Caki2 (cell line): ENCODE measurements around the gene CAMK4. TPM values are rescaled to one million over a fixed set of nuclear protein-coding genes. Genes with fewer than 3 reads are reported as not detected.

ENCODE experiments used
- DNase-seq: peaks from one replicate; pipeline ENCODE4 v3.0.0-alpha.2; 2015; ENCODE audit warnings: low read depth
- in situ Hi-C: cut with HindIII; loops from 2 replicates; pipeline ENCODE4 v1.10.0; 2016; ENCODE audit warnings: low sequenced_read_pairs, low pct_unique_long_range_greater_than_20kb, mixed read lengths
- total RNA-seq: library from RNA; depleted of rRNA; stranded (reverse); fragments of >200 nt; shearing (Covaris generic); gene quantifications from 2 replicates; pipeline ENCODE4 v1.2.3, GENCODE V29; 2014; ENCODE audit warnings: low replicate concordance

Gene CAMK4
- total RNA-seq, 1 experiment from 2014 or later = 2.7 TPM

GRCh38 chr5:111488353-111488752, 264.2 kb downstream of the CAMK4 start:
- in situ Hi-C loops = no loop called here
- DNase-seq = no peak

- in situ Hi-C loops = no loop called here
Observed at GRCh38 chr5:111493031-111493430, 268.8 kb downstream of the CAMK4 start.

GRCh38 chr5:111494355-111494999, 270.3 kb downstream of the CAMK4 start:
- DNase-seq = no peak
- in situ Hi-C loops = no loop called here

More at GRCh38 chr5:111493031-111493430, 268.8 kb downstream of the CAMK4 start:
- DNase-seq = no peak

GRCh38 chr5:111495159-111495558, 271.0 kb downstream of the CAMK4 start:
- in situ Hi-C loops = no loop called here
- no peak for DNase-seq

GRCh38 chr5:111498346-111498745, 274.2 kb downstream of the CAMK4 start:
- no peak for DNase-seq
- in situ Hi-C loops = no loop called here

- DNase-seq = no peak
- in situ Hi-C loops = no loop called here
Observed at GRCh38 chr5:111502956-111503355, 278.8 kb downstream of the CAMK4 start.

GRCh38 chr5:111505096-111505495, 280.9 kb downstream of the CAMK4 start:
- in situ Hi-C loops = no loop called here
- DNase-seq = no peak

GRCh38 chr5:111507276-111507675, 283.1 kb downstream of the CAMK4 start:
- in situ Hi-C loops = no loop called here
- no peak for DNase-seq

- in situ Hi-C loops = no loop called here
- no peak for DNase-seq
Observed at GRCh38 chr5:111509119-111509518, 284.9 kb downstream of the CAMK4 start.

- in situ Hi-C loops = no loop called here
- DNase-seq = peak; percentile 7
Observed at GRCh38 chr5:111511174-111511830, 287.1 kb downstream of the CAMK4 start.

GRCh38 chr5:111511831-111512374, 287.7 kb downstream of the CAMK4 start:
- DNase-seq = no peak
- in situ Hi-C loops = no loop called here

- in situ Hi-C loops = no loop called here
- DNase-seq = peak; percentile 99
Observed at GRCh38 chr5:111512375-111513130, 288.4 kb downstream of the CAMK4 start, which contains the start of gene STARD4. TSS of gene STARD4 (minus strand) at chr5:111512535. CDS start at chr5:111507433, 5,102 bp downstream.

- no peak for DNase-seq
- in situ Hi-C loops = no loop called here
Observed at GRCh38 chr5:111513131-111513520, 288.9 kb downstream of the CAMK4 start.

- no peak for DNase-seq
- in situ Hi-C loops = no loop called here
Observed at GRCh38 chr5:111514087-111514486, 289.9 kb downstream of the CAMK4 start.

GRCh38 chr5:111517853-111518501, 293.8 kb downstream of the CAMK4 start:
- in situ Hi-C loops = no loop called here

GRCh38 chr5:111518777-111519176, 294.6 kb downstream of the CAMK4 start:
- in situ Hi-C loops = no loop called here
- no peak for DNase-seq

More at GRCh38 chr5:111517853-111518501, 293.8 kb downstream of the CAMK4 start:
- no peak for DNase-seq

GRCh38 chr5:111520908-111521307, 296.7 kb downstream of the CAMK4 start:
- DNase-seq = no peak
- in situ Hi-C loops = no loop called here

GRCh38 chr5:111528056-111528455, 303.9 kb downstream of the CAMK4 start:
- DNase-seq = no peak
- in situ Hi-C loops = no loop called here
